ENCODE data around the gene HID1. TPM values are rescaled to one million over a fixed set of nuclear protein-coding genes. Genes with fewer than 3 reads are reported as not detected.

Gene HID1
- total RNA-seq, 1 donor from 2014 or later = 36.6 TPM

- TF ChIP-seq CTCF (conservative IDR thresholded peaks at IDR 0.05) = no peak
- Mint-ChIP-seq H3K9me3 (no peaks in the 10 kb centered on the region), H3K36me3 (no peaks in the 10 kb centered on the region), H3K4me3 (no peak overlapping the region), H3K4me1 (ENCODE audit: unreplicated experiment) (no peaks in the 10 kb centered on the region), H3K27me3 (peaks cover 3% of the 10 kb centered on the region), H3K27ac (no peak overlapping the region)
- no peak for DNase-seq (ENCODE audit: extremely low spot score, unreplicated experiment)
Observed at GRCh38 chr17:74954115-74954514, 18.4 kb downstream of the HID1 start.

GRCh38 chr17:74953134-74953687 lies 19.3 kb downstream of the HID1 start:
- DNase-seq (ENCODE audit: extremely low spot score, unreplicated experiment) = no peak
- TF ChIP-seq CTCF (conservative IDR thresholded peaks at IDR 0.05) = no peak
- Mint-ChIP-seq H3K4me1 (ENCODE audit: unreplicated experiment) (no peaks in the 10 kb centered on the region), H3K4me3 (no peak overlapping the region), H3K36me3 (no peaks in the 10 kb centered on the region), H3K9me3 (no peaks in the 10 kb centered on the region), H3K27me3 (peaks cover 3% of the 10 kb centered on the region), H3K27ac (no peak overlapping the region)

- Mint-ChIP-seq H3K27me3 (peaks cover 8% of the 10 kb centered on the region), H3K4me3 (no peak overlapping the region), H3K4me1 (ENCODE audit: unreplicated experiment) (no peaks in the 10 kb centered on the region), H3K9me3 (no peaks in the 10 kb centered on the region), H3K27ac (no peak overlapping the region), H3K36me3 (no peaks in the 10 kb centered on the region)
- DNase-seq (ENCODE audit: extremely low spot score, unreplicated experiment) = no peak
- no peak for TF ChIP-seq CTCF (conservative IDR thresholded peaks at IDR 0.05)
Observed at GRCh38 chr17:74952431-74953133, 20.0 kb downstream of the HID1 start.

DNA sequence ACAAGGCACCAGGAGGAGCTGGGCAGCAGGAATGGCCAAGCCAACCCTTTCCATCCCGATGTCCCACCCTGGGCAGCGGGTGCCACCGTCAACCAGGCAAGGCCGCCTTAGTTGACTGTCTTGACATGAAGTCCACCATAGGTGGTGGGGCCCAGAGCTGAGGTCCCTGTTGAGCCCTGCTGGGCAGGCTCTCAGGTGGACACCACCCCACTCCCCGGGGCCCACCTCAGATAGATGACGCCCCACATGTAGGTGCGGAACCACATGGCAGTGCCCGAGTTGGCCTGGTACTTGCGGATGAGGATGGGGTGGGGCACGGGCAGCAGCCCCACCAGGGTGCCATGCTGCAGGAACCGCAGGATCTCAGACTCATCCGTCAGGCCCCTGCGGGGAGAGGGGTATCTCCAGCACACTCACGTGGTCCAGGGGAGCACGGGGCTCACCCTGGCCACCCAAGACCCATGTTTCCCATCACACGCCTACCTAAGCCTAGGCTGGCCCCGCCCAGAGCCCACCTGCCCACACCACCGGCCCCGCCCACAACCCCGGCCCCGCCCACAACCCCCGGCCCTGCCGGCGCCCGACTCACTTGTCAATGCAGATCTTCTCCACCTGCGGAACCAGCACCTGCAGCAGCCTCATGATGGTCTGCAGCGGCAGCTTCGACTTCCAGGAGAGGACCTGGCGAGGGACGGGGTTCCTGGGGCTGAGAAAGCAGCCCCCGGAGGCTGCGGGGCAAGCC lies 20.7 kb downstream of the HID1 start:
- peaks cover 11% of the 10 kb centered on the region for H3K27me3 Mint-ChIP-seq
- no peak for TF ChIP-seq CTCF (conservative IDR thresholded peaks at IDR 0.05)
- no peaks in the 10 kb centered on the region for H3K9me3 Mint-ChIP-seq
- no peak overlapping the region for H3K27ac Mint-ChIP-seq
- H3K4me1 Mint-ChIP-seq (ENCODE audit: unreplicated experiment) = no peaks in the 10 kb centered on the region
- H3K36me3 Mint-ChIP-seq = no peaks in the 10 kb centered on the region
- H3K4me3 Mint-ChIP-seq = no peak overlapping the region
- DNase-seq (ENCODE audit: extremely low spot score, unreplicated experiment) = no peak

GRCh38 chr17:74951065-74951464 lies 21.5 kb downstream of the HID1 start:
- DNase-seq (ENCODE audit: extremely low spot score, unreplicated experiment) = no peak
- Mint-ChIP-seq H3K4me1 (ENCODE audit: unreplicated experiment) (no peaks in the 10 kb centered on the region), H3K27me3 (peaks cover 12% of the 10 kb centered on the region), H3K27ac (no peak overlapping the region), H3K36me3 (no peaks in the 10 kb centered on the region), H3K9me3 (no peaks in the 10 kb centered on the region), H3K4me3 (no peak overlapping the region)
- no peak for TF ChIP-seq CTCF (conservative IDR thresholded peaks at IDR 0.05)

Measured in type B pancreatic cell (in vitro differentiated cells).